ENCODE data around the gene TIGD4.

The TIGD4 gene

GRCh38 chr4:152723236-152723635 is 56.3 kb downstream of the TIGD4 start:
- no peak overlapping the region for H3K4me3 ChIP-seq (ENCODE audit: low read depth, low read length)
- H3K9me3 ChIP-seq: no peaks in the 10 kb centered on the region
- no peaks in the 10 kb centered on the region for H3K4me1 ChIP-seq
- DNase-seq: no peak
- no peak for TF ChIP-seq CTCF (IDR thresholded peaks at IDR 0.05; ENCODE audit: low read depth, low read length)
- no peaks in the 10 kb centered on the region for H3K36me3 ChIP-seq
- no peaks in the 10 kb centered on the region for H3K27me3 ChIP-seq

GRCh38 chr4:152719801-152720556 is 59.6 kb downstream of the TIGD4 start:
- H3K4me1 ChIP-seq: no peaks in the 10 kb centered on the region
- H3K4me3 ChIP-seq (ENCODE audit: low read depth, low read length): no peak overlapping the region
- H3K27me3 ChIP-seq: no peaks in the 10 kb centered on the region
- H3K36me3 ChIP-seq: no peaks in the 10 kb centered on the region
- DNase-seq: no peak
- no peaks in the 10 kb centered on the region for H3K9me3 ChIP-seq
- no peak for TF ChIP-seq CTCF (IDR thresholded peaks at IDR 0.05; ENCODE audit: low read depth, low read length)

Data from BE2C (cell line).